Measurements from ENCODE around the gene RNFT2.

DNA sequence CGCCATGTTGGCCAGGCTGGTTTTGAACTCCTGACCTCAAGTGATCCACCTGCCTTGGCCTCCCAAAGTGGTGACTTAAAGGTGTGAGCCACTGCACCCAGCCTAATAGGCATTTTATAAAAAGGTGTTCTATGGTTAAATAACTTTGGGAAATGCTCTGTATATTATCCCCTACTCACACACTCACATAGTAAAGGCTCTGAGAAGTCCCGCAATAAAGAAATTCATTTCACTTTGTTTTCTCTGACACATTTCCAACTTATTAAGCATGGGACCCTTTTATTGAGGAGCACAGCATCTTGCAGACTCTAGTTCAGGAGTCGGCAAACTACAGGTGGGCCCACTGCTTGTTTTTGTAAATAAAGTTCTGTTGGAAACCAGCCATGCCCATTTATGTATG, 63.9 kb downstream of the RNFT2 start:
- TF ChIP-seq, protein P1, sequence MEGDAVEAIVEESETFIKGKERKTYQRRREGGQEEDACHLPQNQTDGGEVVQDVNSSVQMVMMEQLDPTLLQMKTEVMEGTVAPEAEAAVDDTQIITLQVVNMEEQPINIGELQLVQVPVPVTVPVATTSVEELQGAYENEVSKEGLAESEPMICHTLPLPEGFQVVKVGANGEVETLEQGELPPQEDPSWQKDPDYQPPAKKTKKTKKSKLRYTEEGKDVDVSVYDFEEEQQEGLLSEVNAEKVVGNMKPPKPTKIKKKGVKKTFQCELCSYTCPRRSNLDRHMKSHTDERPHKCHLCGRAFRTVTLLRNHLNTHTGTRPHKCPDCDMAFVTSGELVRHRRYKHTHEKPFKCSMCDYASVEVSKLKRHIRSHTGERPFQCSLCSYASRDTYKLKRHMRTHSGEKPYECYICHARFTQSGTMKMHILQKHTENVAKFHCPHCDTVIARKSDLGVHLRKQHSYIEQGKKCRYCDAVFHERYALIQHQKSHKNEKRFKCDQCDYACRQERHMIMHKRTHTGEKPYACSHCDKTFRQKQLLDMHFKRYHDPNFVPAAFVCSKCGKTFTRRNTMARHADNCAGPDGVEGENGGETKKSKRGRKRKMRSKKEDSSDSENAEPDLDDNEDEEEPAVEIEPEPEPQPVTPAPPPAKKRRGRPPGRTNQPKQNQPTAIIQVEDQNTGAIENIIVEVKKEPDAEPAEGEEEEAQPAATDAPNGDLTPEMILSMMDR (IDR thresholded peaks at IDR 0.05), result no peak
- TF ChIP-seq POLR2A (IDR thresholded peaks at IDR 0.05), result no peak
